NCI-H1436 (cell line): ENCODE results near the gene CTXND1.

ENCODE experiments used
- DNase-seq: peaks from one replicate; lab custom pipeline; 2025; lab: John Stamatoyannopoulos, UW

The CTXND1 gene

GRCh38 chr15:80251428-80252120 is 439 bp downstream of the CTXND1 start:
- DNase-seq: no peak

GRCh38 chr15:80250614-80251427 is 1.2 kb downstream of the CTXND1 start:
- DNase-seq: no peak

DNA sequence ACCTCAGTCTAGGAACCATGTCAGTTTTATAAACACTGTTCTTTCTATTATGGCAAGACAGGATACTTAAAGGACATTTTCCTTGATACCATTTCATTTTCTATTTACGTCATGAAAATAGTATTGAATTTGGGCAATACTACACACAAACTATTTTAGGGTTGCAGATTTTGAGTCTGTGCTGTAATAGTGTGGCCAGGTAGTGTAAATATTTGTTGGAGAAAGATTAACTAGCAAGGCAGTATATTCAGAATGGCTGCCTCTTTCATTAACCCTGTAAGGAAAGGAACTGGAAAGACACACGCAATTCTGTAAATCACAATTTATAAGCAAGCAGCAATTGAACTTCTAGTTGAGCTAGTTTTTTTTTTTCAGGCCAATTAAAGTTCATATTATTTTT is 2.0 kb downstream of the CTXND1 start:
- no peak for DNase-seq

- DNase-seq: no peak
Measured at GRCh38 chr15:80247320-80247719, 4.7 kb downstream of the CTXND1 start.

DNA sequence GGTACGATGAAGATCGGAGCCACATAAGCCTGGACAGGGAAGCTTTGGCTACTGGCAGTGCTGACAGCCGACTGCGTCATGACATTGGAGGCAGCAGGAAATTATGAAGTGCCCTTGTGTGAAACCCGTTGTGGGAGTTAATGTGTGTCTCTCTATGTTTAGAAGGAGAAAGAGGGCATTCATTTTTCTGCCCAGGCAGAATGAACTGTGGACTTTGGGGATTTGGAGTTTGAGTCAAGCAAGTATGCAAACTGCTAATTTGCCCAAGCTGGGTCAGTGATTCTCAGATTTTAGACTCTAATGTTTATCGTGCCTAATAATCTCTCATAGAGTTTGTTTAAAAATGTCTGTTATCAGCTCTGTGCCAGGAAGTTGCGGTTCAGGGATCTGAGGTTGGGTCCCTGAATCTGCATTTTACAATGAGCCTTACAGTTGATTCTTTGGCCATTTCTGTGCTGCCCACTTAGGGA is 5.6 kb downstream of the CTXND1 start:
- DNase-seq: no peak

DNA sequence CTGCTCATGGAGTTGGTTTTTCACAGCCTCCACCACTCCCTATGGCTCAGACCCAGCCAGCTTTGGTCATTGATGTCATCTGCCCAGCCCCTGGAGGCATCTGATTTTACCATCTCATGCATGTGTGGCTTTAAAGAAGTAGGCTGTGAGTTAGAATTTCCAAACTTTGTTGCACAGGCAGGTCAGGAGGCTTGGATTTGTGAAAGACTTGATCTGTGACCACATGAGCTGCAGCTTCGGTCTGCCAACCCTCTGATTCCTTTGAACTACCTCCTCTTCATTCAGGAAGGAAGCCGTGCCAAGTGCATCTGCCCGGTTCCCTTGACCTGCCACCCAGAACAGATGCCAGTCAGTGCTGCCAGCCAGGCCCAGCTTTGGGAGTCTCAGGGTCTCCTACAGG is 9.2 kb downstream of the CTXND1 start:
- no peak for DNase-seq

GRCh38 chr15:80242132-80242769 is 9.8 kb downstream of the CTXND1 start:
- peak; percentile 14 for DNase-seq

- no peak for DNase-seq
Measured at GRCh38 chr15:80241508-80241907, 10.5 kb downstream of the CTXND1 start.

- no peak for DNase-seq
Measured at GRCh38 chr15:80240276-80240675, 11.7 kb downstream of the CTXND1 start.

- DNase-seq: peak; percentile 1
Measured at GRCh38 chr15:80234883-80235282, 17.1 kb downstream of the CTXND1 start.

GRCh38 chr15:80233581-80233980 is 18.4 kb downstream of the CTXND1 start:
- DNase-seq: no peak

- DNase-seq: no peak
Measured at GRCh38 chr15:80231371-80231770, 20.6 kb downstream of the CTXND1 start.

DNA sequence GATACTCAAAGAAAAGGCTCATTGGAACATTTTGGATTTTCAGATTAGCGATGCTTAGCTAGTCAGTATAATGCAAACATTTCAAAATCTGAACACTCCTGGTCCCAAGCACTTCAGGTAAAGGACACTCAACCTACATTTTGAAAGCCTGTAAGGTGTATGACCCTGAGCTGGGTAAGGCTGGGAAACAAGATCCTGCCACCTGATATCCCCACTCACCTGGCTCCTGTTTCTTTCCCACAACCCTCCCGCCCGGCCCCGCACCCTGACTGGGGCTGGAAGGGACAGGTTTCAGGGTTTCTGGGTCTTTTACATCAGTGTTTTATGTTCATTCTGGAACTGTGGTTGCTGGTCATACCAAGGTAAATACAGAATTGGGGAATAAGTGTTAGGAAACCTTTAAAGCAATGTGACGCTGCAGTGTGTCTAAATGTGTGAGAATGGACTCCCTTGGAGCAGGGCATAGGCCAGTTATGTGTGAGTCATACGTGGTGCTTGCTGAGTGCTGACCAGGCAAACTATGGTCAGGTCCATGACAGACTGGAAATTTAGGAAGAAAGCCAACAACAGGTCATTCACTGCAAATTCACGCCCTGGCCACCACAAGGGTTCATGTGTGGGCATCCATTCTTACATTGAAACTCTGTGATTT is 22.9 kb downstream of the CTXND1 start:
- DNase-seq: no peak

DNA sequence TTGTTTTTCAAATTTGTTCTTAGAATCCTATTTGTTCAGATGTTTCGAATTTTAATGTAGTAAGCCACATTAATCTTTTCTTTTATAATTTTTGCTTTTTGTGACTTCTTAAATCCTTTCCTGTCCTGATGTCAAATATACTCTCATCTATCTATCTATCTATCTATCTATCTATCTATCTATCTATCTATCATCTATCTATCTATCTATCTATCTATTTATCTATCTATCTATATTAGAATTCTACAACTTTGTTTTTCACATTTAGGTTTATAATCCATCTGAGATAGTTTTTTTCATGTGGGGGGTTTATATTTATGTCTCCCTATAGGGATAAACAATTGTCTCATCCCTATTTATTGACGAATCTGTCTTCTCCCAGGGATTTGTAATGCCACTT is 32.1 kb downstream of the CTXND1 start:
- DNase-seq: no peak

DNA sequence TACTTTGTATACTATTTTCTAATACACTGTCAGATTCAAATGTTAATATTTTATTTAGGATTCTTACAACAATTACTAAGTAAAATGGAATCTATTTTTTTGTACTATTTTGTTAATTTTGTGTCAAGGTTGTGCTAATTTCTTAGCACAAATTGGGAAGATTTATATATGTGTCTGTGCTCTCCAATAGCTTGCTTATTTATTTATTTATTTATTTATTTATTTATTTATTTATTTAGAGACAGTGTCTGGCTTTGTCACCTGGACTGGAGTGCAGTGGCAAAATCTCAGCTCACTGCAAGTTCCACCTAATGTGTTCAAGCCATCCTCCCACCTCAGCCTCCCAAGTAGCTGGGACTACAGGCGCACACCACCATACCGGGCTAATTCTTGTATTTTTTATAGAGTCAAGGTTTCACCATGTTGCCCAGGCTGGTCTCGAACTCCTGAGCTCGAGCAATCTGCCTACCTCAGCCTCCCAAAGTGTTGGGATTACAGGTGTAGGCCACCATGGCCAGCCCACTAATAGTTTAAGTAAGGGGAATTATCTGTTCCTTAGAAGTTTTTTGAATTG is 34.6 kb downstream of the CTXND1 start:
- no peak for DNase-seq

GRCh38 chr15:80216911-80217310 is 35.1 kb downstream of the CTXND1 start:
- no peak for DNase-seq

DNA sequence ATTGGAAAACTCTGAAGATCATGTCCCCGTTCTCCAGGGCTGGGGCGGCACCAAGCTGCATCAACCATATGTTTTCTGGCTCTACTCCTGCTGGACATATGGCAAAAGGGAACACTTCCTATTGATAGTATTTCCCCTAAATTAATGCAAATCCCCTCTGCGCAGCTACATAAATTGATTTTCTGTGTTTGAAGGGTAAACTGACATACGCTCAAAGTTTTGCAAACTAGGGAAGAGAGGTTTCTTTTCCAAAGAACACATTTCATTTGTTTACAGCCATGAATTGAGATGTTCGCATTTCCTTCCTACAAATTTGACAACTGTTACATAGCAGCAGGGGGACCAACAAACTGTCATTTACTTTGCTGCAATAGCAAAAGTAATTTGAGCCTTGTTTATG is 35.9 kb downstream of the CTXND1 start:
- no peak for DNase-seq

DNA sequence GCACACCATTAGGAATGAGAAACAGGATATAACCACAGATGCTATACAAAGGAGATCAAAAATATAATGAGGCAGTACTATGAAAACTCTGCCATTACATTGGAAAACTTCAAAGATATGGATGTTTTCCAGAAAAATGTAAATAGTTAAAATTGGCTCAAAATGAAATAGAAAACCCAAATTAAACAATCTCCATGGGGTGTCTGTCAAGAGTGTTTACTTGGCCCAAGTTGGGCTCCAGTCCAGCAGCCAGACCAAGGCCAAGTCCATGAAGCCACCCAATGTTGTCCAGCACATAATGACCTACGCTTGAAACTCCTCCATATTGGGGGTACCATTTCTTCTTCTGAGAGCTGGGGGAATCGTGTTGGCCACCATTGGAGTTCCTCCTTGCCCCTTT is 37.1 kb downstream of the CTXND1 start:
- no peak for DNase-seq

DNA sequence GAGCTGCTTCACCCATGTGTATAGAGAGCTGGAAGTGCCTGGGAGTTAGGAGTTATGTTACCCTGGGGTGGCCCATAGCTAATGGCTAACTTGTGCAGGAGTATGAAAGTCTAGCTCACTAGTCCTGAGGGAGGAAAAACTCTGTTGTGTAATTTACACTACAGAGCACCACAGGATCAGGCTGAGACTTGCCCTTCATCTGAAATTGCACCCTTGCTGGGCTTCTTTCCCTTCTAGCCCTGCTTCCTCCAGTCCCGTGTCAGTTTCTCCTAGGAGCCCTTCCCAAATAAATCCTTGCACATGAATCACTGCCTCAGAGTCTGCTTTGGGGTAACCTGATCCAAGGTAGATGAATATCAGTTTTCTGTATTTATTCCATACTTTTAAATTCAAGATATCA is 40.0 kb downstream of the CTXND1 start:
- DNase-seq: no peak

DNA sequence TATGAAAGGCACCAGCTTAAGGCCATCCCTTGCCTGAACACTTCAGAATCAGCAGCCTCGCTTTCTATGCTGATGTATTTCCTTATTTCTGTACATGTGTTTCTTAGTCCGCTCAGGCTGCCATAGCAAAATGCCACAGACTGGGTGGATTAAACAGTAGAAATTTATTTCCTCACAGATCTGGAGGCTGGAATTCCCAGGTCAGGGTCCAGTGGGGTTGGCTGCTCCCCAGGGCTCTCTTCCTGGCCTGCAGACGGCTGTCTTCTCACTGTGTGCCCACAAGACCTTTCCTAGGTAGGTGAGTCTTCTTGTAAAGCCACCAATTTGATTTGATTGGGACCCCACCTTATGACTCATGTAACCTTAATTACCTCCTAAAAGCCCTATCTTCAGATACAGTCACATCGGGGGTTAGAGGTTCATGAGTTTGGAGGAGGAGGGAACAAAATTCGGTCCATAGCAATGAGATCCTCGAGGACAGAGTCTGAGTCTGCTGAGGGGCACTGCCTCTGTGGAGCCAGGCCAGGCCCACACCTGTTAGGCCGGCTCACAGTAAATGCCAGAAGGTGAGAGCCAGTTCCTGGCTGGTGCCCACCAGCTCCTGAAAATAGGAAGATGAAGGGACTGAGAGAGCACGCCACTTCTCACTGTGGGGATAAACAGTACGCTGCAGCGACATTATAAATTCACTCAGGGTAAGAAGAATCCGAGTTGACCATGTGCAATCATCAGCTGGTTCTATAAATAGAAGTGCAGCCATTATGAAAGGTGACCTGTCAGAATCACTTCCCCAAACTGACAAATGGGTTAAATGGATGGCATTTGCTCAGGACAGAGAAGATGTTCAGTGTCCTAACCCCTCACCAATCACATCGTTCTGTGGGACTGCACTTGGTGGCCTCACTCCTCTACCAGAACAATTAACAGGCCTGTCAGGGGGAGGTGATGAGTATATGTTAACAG is 41.1 kb downstream of the CTXND1 start:
- DNase-seq: no peak
